ENCODE measurements around the gene ENG.

GRCh38 chr9:127814619-127815511 is 39.6 kb downstream of the ENG start:
- TF ChIP-seq POLR2A (IDR thresholded peaks at IDR 0.05) (no peak), CTCF (IDR thresholded peaks at IDR 0.05) (no peak)

All from esophagus squamous epithelium (tissue), 4 donors.